ACC112 (cell line): Measurements from ENCODE around the gene NAA80.
"Not testable (repeated sequence)": the region's sequence is repeated elsewhere in the genome, so short reads cannot be mapped to it uniquely, and the experiment has no call there.

Experiments used
- H2AFZ ChIP-seq: fragments of 200-600 bp; sonication (generic); one replicate; pipeline ENCODE4 v1.6.0; 2017; ENCODE audit warnings: antibody characterized with exemption, low read length; ENCODE audit not compliant: unreplicated experiment
- H3K27ac ChIP-seq: fragments of 200-600 bp; sonication (generic); 2 replicates; pipeline ENCODE4 v1.5.1; 2014; ENCODE audit warnings: low read depth, mild to moderate bottlenecking, antibody characterized with exemption, low read length, moderate library complexity
- H3K27me3 ChIP-seq: fragments of 200-600 bp; sonication (generic); 2 replicates; pipeline ENCODE4 v1.6.1; 2014; ENCODE audit warnings: mild to moderate bottlenecking, antibody characterized with exemption, low read length, moderate library complexity, mixed read lengths; ENCODE audit not compliant: insufficient read depth
- H3K36me3 ChIP-seq: fragments of 200-600 bp; sonication (generic); 2 replicates; pipeline ENCODE4 v1.6.1; 2016; ENCODE audit warnings: mild to moderate bottlenecking, antibody characterized with exemption, low read length, moderate library complexity, mixed read lengths; ENCODE audit not compliant: insufficient read depth
- H3K4me1 ChIP-seq: fragments of 200-600 bp; sonication (generic); one replicate; pipeline ENCODE4 v1.6.1; 2016; ENCODE audit warnings: low read length, mixed read lengths; ENCODE audit not compliant: insufficient read depth, unreplicated experiment, control insufficient read depth
- H3K4me3 ChIP-seq: fragments of 200-600 bp; sonication (generic); 2 replicates; pipeline ENCODE4 v1.5.1; 2014; ENCODE audit warnings: mild to moderate bottlenecking, low read depth, low read length
- H3K79me2 ChIP-seq: fragments of 200-600 bp; sonication (generic); one replicate; pipeline ENCODE4 v1.6.0; 2016; ENCODE audit warnings: low read length; ENCODE audit not compliant: control insufficient read depth, unreplicated experiment, insufficient read depth

NAA80 gene

GRCh38 chr3:50275141-50275995 lies 23.8 kb downstream of the NAA80 start:
- H3K27ac ChIP-seq: no peak overlapping the region
- H3K4me1 ChIP-seq: peaks cover 5% of the 10 kb centered on the region
- H2AFZ ChIP-seq: no peak overlapping the region
- H3K4me3 ChIP-seq: no peak overlapping the region
- H3K36me3 ChIP-seq: no peaks in the 10 kb centered on the region
- peaks cover 18% of the 10 kb centered on the region for H3K27me3 ChIP-seq
- H3K79me2 ChIP-seq: no peaks in the 10 kb centered on the region

GRCh38 chr3:50274371-50275104 lies 24.7 kb downstream of the NAA80 start:
- H3K27ac ChIP-seq: no peak overlapping the region
- no peak overlapping the region for H3K4me3 ChIP-seq
- H3K27me3 ChIP-seq: peaks cover 18% of the 10 kb centered on the region
- peaks cover 13% of the 10 kb centered on the region for H3K4me1 ChIP-seq
- no peak overlapping the region for H2AFZ ChIP-seq
- H3K36me3 ChIP-seq: no peaks in the 10 kb centered on the region
- H3K79me2 ChIP-seq: no peaks in the 10 kb centered on the region

DNA sequence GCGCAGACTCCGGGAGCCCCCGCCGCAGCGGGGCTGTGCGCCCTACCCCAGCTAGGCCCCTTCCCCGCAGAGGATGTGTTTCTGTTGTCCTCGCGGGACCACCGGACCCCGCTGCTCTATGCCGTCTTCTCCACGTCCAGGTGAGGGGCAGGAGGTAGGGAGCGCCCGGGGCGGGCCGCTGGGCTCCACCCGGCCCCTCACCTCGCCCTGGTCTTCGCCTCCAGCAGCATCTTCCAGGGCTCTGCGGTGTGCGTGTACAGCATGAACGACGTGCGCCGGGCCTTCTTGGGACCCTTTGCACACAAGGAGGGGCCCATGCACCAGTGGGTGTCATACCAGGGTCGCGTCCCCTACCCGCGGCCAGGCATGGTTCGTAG lies 25.5 kb downstream of the NAA80 start:
- H3K4me1 ChIP-seq: peaks cover 22% of the 10 kb centered on the region
- no peaks in the 10 kb centered on the region for H3K79me2 ChIP-seq
- H3K4me3 ChIP-seq: no peak overlapping the region
- no peaks in the 10 kb centered on the region for H3K36me3 ChIP-seq
- H2AFZ ChIP-seq: no peak overlapping the region
- peaks cover 18% of the 10 kb centered on the region for H3K27me3 ChIP-seq
- H3K27ac ChIP-seq: no peak overlapping the region

DNA sequence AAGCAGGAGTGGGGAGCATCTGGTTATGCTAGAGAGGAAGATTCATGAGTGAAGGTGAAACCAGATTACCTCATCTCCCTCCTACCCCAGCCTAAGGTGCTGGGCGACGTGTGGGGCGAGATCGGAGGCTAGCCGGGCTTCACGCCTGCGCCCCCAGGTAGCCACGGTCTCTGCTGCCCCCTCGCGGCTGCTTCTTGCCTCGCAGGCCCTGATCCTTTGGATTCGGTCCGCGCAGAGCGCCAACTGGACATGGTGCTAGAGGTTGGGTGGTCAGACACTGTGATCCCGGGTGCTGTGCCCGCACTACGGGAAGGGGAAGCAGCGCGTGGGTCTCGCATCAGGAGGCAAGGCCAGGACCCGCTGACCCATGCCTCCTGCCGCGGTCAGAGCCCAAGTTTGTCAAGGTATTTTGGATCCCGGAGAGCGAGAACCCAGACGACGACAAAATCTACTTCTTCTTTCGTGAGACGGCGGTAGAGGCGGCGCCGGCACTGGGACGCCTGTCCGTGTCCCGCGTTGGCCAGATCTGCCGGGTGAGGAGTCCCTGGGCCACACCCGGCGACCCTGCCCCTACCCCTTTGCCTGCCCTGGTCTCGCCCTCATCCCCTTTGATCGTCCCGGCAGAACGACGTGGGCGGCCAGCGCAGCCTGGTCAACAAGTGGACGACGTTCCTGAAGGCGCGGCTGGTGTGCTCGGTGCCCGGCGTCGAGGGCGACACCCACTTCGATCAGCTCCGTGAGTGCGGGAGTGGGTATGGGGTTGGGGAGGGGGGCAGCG lies 26.1 kb downstream of the NAA80 start:
- Histone ChIP-seq H3K79me2 (no peaks in the 10 kb centered on the region), H3K27me3 (peaks cover 18% of the 10 kb centered on the region), H3K36me3 (no peaks in the 10 kb centered on the region), H3K27ac (no peak overlapping the region), H2AFZ (no peak overlapping the region), H3K4me3 (peak overlapping the region; percentile 77), H3K4me1 (peaks cover 26% of the 10 kb centered on the region)

DNA sequence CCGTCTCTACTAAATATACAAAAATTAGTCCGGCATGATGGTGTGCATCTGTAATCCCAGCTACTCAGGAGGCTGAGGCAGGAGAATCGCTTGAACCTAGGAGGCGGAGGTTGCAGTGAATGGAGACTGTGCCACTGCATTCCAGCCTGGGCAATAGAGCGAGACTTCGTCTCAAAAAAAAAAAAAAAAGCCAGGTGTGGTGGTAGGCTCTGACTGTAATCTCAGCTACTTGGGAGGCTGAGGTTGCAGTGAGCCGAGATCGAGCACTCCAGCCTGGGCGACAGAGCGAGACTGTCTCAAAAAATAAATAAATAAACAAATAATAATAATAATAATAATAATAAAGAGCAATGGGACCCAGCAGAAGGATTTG lies 26.7 kb downstream of the NAA80 start:
- H3K27me3 ChIP-seq: peaks cover 18% of the 10 kb centered on the region

GRCh38 chr3:50271314-50271936 lies 27.8 kb downstream of the NAA80 start:
- Histone ChIP-seq H3K4me1 (peaks cover 26% of the 10 kb centered on the region), H2AFZ (no peak overlapping the region), H3K27me3 (peaks cover 18% of the 10 kb centered on the region), H3K79me2 (no peaks in the 10 kb centered on the region), H3K36me3 (no peaks in the 10 kb centered on the region), H3K27ac (no peak overlapping the region), H3K4me3 (no peak overlapping the region)

More for the DNA sequence above, 26.7 kb downstream of the NAA80 start:
- H3K27ac ChIP-seq, H3K36me3 ChIP-seq, H3K79me2 ChIP-seq, H2AFZ ChIP-seq: not testable (repeated sequence)
- H3K4me1 ChIP-seq: peaks cover 26% of the 10 kb centered on the region
- H3K4me3 ChIP-seq: peak overlapping the region; percentile 77

- H3K27me3 ChIP-seq: peaks cover 18% of the 10 kb centered on the region
- H3K36me3 ChIP-seq: no peaks in the 10 kb centered on the region
- peaks cover 26% of the 10 kb centered on the region for H3K4me1 ChIP-seq
- H3K27ac ChIP-seq: no peak overlapping the region
- H2AFZ ChIP-seq: no peak overlapping the region
- H3K79me2 ChIP-seq: no peaks in the 10 kb centered on the region
- no peak overlapping the region for H3K4me3 ChIP-seq
Observed at GRCh38 chr3:50270422-50271224, 28.6 kb downstream of the NAA80 start.

DNA sequence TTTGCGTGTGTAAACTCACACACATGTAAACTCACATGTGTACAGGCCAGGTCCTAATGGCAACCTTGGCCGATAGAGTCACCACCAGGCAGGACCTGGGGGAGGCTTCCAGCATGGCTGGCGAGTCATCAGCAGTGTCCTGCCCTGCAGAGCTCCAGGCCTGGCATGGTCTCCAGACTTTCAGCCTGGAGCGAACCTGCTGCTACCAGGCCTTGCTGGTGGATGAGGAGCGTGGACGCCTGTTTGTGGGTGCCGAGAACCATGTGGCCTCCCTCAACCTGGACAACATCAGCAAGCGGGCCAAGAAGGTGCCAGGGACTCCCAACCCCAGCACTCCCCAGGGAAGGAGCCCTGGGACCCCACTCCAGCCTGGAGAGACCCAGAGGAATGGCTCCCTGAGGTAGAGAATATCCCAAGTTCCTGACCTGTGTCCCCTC lies 29.2 kb downstream of the NAA80 start:
- Histone ChIP-seq H3K79me2 (no peaks in the 10 kb centered on the region), H3K4me1 (peaks cover 30% of the 10 kb centered on the region), H3K4me3 (peak overlapping the region; percentile 39; the same call in 1 of the 2 replicates), H2AFZ (no peak overlapping the region), H3K27me3 (peaks cover 14% of the 10 kb centered on the region), H3K27ac (no peak overlapping the region), H3K36me3 (no peaks in the 10 kb centered on the region)

- Histone ChIP-seq H3K36me3 (no peaks in the 10 kb centered on the region), H3K27me3 (peaks cover 10% of the 10 kb centered on the region), H3K27ac (no peak overlapping the region), H3K79me2 (no peaks in the 10 kb centered on the region), H3K4me3 (peak overlapping the region; percentile 39; the same call in 1 of the 2 replicates), H3K4me1 (peaks cover 36% of the 10 kb centered on the region), H2AFZ (no peak overlapping the region)
Observed at GRCh38 chr3:50269460-50269859, 29.7 kb downstream of the NAA80 start.
